Left hindlimb (tissue), 1 donor: ENCODE data around the gene FBXO40.

Experiments
- DNase-seq: peaks from one replicate; pipeline ENCODE4 v3.0.0-alpha.2; 2018

Gene FBXO40

DNA sequence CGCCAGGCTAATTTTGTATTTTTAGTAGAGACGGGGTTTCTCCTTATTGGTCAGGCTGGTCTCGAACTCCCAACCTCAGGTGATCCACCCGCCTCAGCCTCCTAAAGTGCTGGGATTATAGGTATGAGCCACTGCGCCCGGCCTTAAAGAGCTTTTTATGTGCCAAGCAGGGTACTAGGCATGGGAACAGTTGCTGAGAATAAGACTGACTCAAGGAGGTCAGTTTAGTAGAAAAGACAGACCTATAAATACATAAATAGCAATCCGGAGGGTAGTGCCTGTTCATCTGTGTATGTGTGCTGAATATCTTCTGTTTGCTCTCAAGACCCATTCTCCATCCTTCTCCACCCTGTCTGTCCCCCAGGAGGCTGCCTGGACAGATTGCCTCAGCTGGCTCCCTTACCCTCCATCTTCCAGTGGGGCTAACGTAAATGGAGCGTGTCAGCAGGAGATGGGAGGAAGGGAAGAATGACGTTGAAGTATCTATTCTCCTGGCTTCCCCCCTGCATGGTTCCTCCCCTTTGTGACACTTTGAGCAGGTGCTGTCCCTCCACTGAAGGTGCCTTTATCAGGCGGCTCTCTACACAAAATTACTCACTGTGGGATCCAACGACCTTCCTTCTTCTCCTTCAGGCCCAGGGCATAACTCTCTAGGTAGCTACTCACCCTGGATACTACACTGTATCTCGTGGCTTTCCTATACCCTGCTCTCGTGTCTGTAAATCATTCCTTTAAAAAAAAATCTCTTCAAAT, 31.1 kb downstream of the FBXO40 start:
- no peak for DNase-seq

- no peak for DNase-seq
Measured at GRCh38 chr3:121626495-121626894, 33.3 kb downstream of the FBXO40 start.

DNA sequence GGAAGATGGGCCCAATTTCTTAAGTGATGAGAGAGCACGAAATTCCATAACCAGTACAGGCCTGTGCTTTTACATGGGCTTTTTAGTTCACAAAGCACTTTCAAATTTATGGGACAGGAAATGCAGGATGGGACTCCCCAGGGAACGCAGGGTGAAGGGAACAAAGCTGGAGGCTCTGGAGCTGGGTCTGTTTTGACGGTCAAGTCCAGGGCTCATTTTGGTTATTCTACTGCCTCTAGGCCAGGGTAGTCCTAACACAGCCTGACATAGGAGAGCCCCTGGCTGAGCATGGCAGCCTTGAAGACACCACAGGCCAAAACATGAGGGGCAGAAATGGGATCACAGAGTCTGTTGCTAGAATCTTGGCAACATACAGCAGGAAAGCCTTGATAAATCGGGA, 34.0 kb downstream of the FBXO40 start:
- no peak for DNase-seq

DNA sequence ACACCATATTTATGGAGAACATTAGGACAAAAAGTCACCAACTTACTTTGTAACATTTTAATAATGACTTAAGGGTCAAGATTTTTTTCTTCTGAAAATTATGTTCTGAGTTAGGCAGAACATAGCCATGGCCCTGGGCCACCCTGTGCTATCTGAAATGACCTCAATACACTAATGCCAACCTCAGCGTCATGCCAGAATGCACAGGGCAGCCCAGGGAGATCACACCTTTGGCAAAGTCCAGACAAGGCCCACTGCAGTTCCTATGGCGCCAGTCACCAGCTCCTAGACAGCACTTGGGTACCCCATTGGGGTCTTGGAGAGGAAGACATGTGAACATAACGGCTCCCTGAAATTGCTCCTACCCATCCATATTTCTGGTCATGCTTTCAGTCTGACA, 34.4 kb downstream of the FBXO40 start:
- DNase-seq, result no peak

- no peak for DNase-seq
Measured at GRCh38 chr3:121629601-121630000, 36.4 kb downstream of the FBXO40 start.

- DNase-seq, result no peak
Measured at GRCh38 chr3:121630355-121630754, 37.2 kb downstream of the FBXO40 start.

DNA sequence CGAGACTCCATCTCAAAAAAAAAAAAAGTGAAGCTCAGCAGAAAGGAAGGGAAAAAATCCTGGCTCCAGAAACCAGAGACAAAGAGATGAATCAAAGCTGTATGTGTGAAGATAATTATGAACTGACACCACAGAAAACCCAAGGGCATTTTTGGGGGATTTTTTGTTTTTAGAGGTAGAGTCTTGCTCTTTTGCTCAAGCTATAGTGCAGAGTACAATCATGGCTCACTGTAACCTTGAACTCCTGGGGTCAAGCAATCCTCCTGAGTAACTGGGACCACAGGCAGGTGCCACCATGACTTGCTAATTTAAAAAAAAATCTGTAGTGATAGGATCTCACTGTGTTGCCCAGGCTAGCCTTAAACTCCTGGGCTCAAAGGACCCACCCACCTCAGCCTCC, 44.7 kb downstream of the FBXO40 start:
- DNase-seq, result no peak

GRCh38 chr3:121641127-121641526, 47.9 kb downstream of the FBXO40 start:
- DNase-seq, result no peak

DNA sequence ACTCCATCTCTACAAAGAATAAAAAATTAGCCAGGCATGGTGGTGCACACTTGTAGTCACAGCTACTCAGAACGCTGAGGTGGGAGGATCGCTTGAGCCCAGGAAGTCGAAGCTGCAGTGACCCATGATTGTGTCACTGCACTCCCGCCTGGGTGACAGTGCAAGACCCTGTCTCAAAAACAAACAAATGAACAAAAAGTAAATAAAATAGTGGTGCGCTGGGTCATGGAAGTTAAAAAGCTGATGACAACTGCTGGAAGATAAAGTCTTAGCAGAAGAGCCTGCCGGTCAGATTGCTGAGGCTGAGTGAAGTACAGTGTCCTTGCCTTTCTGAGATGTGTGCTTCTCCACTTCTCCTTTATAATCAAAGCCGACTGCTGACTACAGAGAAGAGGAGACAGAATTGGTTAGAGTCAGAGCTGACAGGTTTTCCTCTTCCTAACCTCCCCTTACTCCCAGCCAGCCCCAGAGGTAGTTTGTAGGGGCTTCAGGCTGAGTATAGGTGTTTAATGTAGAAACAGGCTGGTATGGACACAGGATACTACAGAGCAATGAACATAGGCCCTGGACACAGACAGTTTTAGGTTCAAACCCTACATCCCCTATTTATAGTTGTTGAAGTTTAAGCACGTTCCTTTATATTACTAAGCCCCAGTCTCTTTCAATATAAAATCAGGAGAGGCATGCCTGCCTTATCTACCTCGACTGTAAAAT, 49.6 kb downstream of the FBXO40 start:
- no peak for DNase-seq

- no peak for DNase-seq
Measured at GRCh38 chr3:121645054-121645453, 51.9 kb downstream of the FBXO40 start.

- DNase-seq, result no peak
Measured at GRCh38 chr3:121648219-121648958, 55.2 kb downstream of the FBXO40 start.

DNA sequence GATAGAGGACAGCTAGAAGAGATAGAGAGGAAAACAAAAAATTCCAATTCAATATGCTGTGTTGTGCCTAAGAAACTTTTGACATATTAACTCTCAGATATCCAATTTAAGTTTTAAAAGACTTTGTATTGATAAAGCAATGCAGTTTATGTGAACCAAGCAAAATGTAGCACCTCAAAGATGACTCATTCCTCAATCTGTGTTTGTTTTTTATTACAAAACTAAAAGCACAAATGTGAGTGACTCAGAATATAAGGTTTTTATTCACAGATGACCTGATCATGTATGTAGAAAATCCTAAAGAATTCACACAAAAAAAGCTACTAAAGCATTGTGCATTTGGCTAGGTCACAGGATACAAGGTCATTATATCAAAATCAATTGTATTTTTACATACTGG, 56.5 kb downstream of the FBXO40 start:
- no peak for DNase-seq

DNA sequence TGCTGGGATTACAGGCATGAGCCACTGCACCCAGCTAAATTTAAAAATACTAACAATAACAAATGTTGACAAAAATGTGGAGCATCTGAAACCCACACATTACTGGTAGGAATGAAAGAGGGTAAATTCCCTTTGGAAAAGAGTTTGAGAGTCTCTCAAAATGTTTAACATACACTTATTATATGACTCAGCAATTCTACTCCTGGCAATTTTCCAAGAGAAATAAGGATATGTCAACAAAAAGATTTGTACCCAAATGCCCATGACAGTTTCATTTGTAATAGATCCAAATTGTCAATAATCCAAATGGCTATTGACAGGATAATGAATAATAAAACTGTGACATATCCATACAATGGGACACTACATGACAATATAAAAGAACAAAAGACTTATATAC, 58.5 kb downstream of the FBXO40 start:
- no peak for DNase-seq

DNA sequence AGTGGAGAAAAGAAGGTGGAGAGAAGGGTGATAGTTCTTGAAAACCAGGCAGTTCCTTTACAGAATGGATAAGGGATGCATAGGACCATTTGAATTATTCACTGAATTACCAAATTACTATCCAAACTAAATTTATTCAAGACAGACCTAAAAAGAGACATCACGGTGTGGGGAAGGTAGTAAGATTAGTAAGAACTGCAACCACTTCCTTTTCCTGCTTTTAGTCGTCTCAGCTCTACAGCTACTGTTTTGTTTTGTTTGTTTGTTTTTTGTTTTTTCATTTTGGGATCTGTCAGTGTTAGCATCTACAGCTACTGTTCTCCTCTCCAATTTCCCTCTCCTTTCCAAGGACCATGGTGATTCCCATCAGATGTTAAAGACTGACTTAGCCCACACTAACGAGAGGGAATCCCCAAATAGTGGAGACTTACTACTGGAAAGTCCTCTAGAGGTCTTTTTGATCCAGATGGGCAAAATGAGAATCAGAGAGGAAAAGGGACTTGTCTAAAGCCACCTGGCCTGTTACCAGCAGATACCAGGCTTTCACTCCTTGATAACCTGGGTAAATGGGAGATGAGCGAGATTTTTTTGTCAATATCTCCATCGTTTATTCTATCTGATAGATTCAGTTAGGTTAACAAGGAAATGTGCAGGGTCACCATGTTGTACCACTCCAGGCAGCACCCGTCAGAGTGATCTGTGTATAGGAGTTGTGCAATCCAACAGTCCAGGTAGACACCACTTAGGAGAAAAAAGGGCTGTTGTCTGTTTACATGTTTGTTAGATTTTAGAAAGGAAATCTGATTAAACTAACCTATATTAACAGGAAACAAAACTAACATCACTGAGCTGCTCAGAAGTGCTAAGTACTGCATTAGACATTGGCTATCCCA, 61.6 kb downstream of the FBXO40 start:
- DNase-seq, result no peak

GRCh38 chr3:121658716-121659435, 65.7 kb downstream of the FBXO40 start:
- no peak for DNase-seq

GRCh38 chr3:121659586-121659985, 66.4 kb downstream of the FBXO40 start:
- DNase-seq, result no peak

DNA sequence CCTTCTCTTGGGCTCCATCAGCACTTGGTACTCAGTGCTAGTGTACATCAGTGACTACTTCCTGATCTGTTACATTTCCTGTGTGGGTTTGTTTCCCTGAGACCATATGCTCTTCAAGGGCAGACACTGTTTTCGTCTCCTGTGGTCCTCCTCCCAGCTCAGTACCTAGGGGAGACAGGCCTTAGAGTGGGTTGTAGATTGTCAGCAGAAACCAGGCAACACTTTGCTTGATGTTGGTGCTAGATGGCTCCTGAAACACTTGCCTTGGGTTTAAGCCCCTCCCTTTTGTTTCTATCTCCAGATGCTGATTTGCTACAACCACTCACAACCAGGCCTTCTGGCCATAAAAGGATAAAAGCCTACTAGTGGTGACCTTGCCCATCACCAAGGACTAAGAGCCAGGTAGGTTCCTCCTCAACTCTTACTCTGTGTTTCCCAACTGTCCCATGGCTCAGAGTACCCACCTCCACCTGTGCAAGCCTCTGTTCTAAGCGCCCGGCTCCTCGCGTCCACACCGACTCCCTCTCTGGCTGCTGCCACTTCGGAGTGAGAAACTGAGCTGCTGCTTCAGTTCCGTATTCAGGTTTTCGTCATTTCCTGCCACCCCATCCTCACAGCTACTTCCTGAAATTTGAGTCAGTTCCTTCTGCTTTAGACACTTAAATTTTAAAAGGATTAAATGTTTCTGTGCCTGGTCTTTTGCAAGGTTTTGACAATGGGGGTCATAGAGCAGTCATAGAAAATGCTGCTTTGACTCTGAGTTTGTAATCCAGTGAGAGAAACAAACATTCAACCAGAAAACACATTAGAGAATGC, 67.4 kb downstream of the FBXO40 start, which contains the start of gene HCLS1:
HCLS1 (minus strand) TSS at position 548 of the 816 bp plus-strand sequence. CDS start 2,556 bp downstream, outside the sequence.
- DNase-seq, result no peak

GRCh38 chr3:121661376-121661775, 68.2 kb downstream of the FBXO40 start:
- no peak for DNase-seq

DNA sequence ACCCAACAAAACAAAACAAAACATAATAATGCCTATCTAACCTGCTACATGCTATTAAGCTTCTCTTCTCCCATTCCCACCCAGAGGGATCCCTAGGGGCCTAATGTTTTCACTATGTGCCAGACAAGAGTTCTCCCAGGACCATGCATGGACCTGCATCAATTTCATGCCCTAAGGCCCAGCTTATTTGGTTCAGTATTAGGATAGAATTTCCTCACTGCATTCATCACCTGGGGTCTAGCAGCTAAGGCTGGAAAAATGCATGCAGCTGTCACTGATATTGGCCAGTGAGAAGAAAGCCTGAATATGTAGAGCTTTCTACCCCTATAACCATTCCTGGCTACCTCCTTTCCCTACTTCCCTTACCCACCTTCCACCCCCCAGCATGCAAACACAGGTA, 69.6 kb downstream of the FBXO40 start:
- no peak for DNase-seq

DNA sequence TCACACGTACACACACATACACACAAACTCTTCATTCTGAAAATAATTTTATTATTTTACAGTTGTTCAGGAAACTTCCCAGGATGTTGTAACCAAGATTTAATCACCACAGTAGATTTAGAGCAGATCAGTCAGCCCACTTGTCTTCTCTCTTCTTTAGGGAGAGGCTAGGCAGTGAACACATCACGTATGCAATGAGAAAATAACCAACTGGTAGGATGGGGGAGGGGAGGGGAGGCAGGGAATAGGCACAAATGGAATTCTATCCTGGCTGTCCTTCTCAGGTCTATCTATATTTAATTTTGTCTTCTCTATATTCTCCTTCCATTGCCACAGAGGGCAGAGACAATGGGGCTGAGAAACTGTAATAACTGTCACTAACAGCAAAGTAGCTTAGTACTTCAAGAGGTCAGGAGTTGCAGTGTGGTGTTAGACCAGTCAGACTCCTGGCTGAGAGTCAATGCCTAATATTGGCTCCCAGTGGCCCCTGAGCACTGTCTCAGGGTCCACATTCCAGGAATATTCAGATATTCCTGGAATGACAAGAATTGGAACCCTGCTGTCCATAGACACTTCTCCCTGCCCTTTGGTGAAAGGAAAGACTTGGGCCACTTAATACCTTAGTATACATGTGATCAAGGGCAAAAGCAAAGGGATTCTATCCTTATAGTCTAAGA, 70.1 kb downstream of the FBXO40 start:
- DNase-seq, result no peak
